NCI-H226 (cell line): ENCODE results near the gene IFIT1.

Experiments used
- DNase-seq: peaks from one replicate; pipeline ENCODE4 v3.0.0-alpha.2; 2015

Gene IFIT1, protein sequence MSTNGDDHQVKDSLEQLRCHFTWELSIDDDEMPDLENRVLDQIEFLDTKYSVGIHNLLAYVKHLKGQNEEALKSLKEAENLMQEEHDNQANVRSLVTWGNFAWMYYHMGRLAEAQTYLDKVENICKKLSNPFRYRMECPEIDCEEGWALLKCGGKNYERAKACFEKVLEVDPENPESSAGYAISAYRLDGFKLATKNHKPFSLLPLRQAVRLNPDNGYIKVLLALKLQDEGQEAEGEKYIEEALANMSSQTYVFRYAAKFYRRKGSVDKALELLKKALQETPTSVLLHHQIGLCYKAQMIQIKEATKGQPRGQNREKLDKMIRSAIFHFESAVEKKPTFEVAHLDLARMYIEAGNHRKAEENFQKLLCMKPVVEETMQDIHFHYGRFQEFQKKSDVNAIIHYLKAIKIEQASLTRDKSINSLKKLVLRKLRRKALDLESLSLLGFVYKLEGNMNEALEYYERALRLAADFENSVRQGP

DNA sequence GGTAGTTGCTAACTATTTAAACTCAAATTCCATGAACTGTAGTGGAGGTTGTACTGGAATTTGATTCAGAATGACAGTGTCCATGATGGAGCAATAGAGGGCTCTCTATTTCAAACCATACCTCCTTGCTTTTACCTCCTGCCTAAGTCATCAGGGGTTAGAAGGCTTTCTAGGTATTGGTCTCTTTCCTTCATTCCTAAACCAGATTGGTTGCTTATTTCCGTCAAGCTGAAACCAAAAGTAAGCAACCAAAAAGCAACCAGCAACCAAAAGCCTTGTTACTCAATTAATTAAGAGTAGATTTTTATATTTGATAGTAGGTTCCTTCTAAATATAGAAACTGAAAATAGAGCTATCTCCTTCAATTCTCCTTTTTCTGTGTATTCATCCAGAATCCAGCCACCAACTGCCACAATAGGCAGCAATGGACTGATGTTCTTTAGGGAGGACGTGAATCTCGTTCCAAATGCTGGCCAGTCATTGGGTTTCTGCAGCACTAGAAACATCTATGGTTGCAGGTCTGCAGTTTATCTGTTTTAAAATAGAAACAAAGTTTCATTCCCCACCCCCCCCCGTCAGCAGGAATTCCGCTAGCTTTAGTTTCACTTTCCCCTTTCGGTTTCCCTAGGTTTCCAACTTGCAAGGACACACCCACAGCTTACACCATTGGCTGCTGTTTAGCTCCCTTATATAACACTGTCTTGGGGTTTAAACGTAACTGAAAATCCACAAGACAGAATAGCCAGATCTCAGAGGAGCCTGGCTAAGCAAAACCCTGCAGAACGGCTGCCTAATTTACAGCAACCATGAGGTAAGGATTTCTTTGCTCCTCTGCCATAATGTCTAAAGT, at the start of gene IFIT1:
TSS of gene IFIT1 (plus strand) at position 717 of the 850 bp plus-strand sequence. CDS start at position 807, 90 bp downstream.
- peak; percentile 86 for DNase-seq

DNA sequence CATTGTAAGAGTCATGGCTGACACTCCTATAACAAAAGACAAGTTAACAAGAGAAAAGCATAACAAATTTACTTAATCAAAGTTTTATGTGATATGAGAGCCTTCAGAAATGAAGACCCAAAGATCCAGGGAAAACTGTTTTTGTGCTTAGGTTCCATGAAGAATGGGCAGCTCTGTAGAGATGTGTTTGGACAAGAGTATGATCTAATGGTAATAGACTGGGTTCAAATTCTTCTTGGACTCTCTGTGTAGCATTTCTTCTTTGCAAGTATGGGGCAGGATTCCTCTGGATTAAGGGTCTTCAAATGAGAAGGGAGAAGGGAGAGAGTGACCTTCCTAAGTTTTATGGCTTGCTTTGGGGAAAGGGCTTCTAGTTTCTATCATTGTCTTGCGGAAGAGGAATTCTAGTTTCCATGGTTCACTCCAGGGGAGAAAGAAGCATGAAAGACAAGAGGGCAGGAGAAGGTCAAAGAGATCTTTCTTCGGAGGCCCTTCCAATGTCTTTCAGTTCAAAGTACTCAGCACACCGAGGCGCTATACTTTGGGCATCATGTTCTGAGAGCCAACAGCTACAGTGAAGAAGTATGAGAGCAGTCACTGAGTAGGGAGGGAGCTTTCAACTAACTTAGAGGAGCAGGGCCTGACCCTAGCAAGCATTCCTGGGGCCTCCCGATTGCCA, 49.2 kb upstream of the IFIT1 start:
- no peak for DNase-seq

DNA sequence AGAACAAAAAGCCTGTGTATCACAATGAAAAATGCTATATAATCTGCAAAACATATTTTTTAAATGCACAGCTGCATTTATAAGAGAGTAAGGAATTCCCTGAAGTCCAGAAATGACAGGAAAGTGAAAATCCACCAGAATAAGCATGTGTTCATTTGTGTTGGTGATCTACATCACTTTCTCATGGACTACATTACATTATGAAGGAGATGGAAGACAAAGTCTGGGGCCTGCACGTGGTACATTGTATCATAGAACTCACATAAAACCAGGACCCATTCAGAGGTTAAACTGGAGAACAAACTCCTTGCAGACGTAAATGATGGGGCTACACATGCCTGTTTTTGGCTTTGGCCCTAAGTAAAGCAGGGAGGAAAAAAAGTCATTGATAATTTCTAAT, 48.3 kb upstream of the IFIT1 start:
- no peak for DNase-seq

DNA sequence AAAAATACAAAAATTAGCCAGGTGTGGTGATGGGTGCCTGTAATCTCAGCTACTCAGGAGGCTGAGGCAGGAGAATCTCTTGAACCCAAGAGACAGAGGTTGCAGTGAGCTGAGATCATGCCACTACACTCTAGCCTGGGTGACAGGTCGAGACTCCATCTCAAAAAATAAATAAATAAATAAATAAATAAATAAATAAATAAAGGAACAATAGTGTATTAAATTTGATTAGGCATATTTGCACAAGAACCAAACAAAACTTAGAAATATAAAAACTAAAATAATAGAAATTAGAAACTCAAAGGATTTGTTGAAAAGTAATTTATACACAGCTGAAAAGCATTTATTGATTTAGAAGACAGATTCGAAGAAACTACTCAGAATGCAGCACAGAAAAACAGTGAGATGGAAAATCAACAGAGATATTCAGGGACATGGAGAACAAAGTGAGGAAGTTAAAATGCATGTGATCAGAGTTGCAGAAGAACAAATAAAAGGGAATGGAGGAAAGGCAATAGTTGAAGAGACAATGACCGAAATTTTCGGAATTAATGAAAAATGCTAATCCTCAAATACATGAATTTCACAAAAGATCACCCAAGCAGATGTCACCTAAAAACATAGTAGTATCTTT, 46.9 kb upstream of the IFIT1 start:
- no peak for DNase-seq

DNA sequence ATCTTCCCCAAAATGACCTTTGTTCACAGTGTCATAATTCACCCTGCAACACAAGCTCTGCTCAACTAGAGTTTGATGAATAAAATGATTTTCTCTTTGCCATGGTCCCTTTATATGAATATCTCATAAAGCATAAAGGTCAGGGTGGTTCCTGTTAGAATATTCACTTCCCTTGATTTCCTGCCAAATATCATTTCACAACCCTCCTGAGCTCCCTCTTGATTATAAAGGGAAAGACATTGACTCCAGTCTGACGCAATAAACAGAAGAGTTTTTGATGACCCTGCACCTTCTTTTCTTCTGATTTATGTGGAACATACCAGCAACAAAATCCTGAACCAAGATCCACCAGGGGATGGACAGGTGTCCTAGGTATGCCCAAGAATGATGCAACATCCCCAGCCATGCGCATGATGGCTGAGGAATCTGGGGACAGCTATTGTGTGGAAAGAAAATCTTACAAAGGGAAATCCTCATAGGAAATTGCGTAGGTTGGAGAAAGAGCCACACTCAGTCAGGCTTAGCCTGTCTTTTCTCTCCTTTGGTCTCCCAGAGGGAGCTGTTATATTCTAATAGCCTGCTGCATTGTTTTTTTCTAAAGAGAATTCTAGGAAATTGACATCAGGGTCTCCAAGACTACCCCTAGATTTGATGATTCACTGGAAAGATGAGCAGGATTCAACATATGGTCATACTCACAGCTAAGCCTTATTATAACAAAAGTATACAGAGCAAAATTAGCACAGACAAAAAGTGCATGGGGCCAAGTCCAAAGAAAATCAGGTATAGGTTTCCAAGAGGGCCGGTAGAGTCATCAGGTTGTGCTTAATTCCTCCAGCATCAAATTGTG, 45.8 kb upstream of the IFIT1 start:
- DNase-seq: peak; percentile 79

DNA sequence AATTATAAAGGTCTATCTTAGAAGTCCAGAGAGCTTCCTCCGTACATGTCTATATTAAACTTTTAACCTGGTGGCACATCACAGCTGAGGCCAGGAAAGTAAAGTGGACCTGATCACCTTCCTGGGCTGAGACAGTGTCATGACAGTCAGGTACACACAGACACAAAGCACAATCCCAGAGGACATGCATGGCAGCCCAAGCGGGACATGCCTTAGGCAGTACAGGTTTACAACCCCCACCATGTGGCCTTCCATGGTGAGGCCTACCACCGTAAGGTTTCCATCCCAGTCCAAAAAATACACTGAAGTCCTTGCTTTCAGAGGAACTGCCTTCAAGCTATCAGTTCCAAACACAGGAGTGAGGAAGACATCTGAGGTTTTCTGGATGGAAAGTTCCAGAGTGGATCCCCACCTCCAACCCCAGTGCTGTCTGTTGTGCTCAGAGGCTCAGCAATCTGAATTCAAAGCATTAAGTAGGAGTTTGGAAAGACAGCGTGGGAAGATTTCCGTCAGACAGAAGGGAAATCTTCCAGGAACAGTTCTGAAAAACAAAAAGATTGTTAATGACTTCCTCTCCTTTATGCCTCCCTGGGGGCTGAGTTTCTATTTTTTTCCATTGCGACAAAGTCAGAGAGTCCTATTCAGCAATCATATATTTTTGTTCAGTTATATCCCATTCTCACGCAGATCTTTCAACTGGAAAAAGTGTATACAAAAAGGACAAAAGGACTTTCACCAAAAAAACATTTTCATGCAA, 44.5 kb upstream of the IFIT1 start:
- no peak for DNase-seq

DNA sequence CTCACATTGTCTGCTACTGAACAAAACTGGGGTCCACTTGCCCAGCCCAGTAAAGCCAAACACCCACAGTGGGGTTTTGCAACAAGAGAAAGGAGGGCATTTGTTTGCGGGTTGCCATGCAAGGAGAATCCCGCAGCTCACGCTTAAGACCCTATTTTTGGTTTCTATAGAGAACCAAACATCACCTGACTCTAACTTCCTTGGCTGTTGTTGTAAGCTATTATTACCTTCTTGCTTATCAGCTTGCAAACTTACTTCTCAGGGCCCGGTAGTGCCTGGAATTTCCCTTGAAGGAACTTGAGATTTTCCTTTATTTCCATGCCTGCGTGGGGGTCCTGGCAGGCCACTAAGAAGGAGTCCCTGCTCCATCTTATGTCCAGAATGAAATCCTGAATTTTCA, 43.9 kb upstream of the IFIT1 start:
- DNase-seq: no peak

DNA sequence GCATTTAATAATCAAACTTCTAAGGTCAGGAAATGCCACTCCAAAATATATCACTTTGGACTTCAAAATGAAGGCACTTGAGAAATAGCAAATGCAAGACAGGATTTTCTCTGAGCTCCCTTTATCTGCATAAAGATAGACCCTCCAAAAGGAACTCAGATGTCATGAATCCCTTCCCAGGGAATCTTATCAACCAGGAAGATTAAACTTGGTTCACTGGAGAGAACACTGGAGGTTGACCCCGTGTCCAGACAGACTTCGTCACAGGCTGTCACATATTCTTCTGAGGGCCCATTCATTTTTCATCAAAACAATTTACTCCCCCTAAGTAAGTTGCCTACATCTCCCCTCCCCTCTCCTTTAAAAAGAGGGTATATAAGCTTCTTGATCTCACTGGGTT, 43.4 kb upstream of the IFIT1 start:
- no peak for DNase-seq

DNA sequence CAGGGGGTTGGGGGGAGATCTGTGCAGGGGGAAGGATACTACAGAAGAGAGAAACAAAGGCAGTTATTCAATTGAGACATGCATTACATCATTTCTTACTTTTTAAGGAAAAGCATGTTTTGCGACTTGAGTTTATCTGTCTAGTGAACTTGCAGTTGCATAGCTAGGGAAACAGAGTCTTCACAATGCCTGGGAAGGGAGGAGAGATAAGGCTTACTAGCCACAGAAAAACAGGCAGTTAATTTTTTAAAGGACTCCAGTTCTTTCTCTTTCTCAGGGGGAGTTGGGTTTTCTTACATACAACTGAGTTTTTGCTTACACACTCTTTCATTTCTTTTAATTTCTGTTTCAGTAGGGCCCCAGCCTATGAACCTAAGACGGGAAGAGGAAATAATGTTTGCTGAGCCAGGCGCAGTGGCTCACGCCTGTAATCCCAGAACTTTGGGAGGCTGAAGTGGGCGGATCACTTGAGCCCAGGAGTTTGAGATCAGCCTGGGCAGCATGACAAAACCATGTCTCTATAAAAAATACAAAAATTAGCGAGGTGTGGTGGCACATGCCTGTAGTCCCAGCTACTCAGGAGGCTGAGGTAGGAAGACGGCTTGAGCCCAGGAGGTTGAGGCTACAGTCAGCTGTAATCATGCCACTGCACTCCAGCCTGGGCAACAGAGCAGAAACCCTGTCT, 41.6 kb upstream of the IFIT1 start:
- DNase-seq: peak; percentile 41

DNA sequence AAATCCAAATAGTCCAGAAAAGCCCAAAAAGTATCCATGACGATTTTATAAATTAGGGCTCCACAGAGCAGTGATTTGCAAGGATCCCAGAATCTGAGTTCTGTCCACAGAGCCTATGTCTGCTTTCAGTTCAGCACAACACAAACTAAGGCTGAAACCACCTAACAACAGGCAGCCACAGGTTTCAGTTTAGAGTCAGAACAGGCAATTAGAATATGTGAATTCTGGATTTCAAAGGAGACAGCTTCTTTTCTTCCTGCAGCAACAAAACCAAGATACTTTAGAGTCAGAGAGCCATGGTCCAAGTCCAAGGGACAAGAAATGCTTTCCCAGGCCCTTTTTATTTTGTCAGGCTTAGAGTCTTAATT, 41.0 kb upstream of the IFIT1 start:
- peak; percentile 36 for DNase-seq

DNA sequence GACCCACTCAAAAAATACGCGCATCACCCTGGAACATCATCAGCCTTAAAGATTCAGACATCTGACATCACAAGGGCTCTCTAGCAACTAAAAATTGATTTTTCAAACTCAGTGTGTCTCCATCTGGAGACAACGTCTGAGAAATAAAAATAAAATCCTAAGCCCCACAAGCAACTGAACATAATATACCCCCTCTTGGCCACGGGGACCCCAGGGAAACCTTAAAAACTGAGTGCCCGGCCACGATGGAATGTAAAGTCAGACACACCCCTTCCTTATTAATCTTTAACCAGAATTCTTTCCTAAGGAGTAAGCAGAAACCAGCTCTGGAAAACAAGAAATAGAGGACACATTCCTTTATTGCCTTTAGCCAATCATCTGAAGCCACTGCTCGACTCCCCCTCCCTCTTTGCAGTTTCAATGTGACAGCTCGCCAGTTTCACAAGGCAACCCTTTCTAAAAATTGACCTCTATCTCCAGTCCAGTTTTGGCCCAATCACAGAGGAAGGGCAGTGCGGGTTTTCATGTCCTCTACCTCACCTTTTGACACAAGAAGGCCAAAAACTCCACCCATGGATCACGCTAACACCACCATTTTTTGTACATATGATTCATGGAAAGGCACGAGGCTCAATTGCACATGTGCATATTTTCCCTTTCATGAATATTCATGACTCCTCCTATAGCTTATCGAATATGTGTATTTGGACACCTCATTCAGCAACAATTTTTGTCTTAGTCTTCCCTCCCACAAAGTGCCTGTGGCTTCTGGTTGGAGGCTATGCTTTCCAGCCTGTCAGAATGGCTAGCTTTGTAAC, 40.4 kb upstream of the IFIT1 start:
- peak; percentile 98 for DNase-seq

DNA sequence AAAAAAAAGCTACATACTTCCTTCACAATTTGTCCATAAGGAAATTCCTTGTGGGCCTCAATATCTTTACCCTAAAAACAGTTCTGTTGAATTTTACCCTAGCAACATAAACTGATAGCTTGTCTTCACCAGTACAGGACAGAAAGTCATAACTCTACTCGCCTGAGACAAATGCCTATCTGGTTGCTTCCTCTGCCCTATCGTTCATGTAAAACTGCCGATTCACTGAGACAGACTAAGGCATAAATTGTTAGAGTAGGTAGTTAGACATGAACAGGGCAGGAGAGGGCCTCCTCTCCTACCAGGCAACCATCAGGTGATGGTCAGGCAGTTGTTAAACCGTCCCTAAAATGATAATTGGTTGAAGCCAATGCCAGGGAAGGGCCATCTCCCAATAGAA, 39.6 kb upstream of the IFIT1 start:
- DNase-seq: peak; percentile 32

DNA sequence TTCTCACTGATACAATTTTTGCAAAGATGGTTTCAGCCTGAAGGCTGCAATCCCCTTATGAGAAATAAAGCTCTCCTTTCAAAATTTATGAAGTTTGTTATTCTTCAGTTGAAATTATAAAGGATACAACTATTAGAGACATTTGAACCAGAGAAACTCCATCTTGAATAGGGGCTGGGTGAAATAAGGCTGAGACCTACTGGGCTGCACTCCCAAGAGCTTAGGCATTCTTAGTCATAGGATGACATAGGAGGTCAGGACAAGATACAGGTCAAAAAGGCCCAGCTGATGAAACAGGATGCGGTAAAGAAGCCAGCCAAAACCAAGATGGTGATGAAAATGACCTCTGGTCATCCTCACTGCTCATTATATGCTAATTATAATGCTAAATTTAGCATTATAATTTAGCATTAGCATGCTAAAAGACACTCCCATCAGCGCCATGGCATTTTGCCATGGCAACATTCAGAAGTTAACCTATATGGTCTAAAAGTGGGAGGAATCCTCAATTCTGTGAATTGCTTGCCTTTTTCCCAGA, 37.0 kb upstream of the IFIT1 start:
- no peak for DNase-seq

DNA sequence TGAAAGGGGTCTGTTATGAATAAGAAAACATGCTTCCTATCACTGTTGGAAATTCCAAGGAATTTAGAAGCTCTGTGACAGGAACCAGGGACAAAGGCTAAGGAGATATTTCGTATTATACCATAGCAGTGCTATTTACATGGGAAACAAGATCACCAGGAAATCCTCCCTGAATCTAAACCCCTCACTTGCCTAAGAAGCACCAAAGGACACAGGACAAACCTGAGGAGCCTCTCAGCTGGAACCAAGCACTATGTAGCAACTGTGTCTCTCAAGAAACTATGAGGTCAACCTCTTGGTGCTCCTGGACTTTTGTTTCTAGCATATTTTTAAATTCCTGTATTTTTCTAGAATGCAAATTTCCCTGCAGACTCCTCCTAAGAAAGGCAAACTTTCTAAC, 35.3 kb upstream of the IFIT1 start:
- no peak for DNase-seq

DNA sequence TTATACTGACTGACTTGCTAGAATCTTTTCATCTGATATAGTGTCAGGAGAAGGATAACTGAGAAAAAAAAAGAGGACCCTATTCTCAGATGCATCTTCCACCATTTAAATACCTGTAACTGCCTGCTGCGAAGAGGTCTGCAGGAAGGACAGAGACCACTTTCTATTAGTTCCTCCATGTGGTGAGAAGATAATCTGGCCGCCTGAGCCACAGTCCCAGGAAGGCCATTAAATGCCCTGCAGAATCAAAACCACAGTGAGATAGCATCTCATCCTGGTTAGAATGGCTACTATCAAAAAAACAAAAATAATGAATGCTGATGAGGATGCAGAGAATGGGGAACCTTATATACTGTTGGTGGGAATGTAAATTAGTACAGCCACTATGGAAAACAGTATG, 34.4 kb upstream of the IFIT1 start:
- DNase-seq: no peak

DNA sequence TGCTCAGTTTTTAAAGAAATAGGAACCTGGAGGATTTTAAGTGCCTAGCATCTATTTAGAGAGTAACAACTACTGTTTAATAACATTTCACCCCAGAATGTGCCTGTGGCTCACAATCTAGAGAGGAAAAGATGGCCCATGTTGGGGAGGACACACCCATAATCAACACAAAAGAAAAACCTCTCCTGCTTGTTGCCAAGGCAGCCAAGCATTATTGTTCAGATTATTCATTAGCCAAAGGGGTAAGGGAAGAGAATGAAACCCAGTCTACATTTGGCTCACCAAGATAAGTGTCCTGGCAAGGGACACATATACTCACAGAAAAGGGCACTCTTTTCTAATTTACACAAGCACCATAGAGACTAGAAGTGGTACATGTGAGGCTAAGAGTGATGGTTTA, 32.3 kb upstream of the IFIT1 start:
- DNase-seq: no peak

DNA sequence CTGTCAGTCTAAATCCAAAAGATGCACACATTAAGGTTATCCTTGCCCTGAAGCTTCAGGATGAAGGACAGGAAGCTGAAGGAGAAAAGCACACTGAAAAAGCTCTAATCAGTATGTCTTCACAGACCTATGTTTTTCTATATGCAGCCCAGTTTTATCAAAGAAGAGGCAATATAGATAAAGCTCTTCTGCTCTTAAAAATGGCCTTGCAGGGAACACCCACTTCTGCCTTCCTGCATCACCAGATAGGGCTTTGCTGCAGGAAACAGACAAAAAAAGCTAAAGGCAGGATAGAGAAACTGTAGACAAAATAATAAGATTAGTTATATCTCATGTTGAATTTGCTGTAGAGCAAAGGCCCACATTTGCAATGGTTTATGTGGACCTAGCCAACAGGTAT, 29.5 kb upstream of the IFIT1 start:
- no peak for DNase-seq

DNA sequence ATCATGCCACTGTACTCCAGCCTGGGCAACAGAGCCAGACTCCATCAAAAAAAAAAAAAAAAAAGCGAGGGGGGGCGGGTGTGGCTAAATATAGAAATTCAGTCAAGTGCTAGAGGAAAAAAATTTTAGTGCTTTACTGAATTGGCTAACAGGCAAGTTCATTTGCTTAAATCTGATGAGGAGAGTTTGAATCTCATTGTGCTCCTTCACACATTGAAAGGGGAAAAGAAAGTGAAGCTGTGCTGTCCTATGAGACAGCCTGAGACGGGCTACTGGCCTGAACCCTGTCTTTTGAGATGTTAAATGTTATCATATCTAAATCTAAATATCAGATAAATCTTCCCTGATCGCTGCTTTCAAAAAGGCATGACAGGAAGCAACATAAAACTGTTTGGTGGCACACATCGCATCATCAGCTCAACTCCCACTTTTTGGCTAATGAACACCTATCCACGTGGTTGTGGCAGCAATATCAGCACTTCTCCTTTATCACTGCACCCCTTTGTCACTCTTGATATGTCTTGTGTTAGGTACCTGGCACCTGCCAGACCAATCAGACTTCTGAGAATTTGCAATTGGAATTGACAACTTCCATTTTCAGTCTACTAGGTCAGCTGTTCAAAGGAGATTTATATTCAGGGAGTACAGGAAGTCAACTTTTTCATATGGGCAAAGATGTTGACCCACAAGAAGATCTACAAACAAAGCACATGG, 28.5 kb upstream of the IFIT1 start:
- no peak for DNase-seq

DNA sequence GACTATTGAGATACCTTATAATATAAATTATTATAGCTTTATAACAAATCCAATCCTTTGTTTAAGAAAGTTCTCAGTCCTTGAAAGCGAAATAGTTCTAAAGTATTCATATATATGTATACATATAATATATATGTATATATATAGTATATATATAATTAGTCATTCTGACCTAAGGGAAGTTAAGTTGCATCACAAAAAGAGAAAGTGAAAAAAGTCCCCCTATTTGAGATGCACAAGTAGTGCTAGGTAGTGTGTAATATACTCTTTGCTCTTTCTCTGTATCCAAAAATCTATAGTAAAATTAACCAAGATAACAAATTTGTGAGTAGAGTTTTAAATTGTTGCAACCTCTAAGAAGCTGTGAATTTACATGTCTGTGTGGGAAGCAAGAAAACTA, 27.9 kb upstream of the IFIT1 start:
- DNase-seq: no peak
